Activated naive CD4-positive, alpha-beta T cell (primary cell): Measurements from ENCODE around the gene CNTNAP2.

Experiments used
- DNase-seq, 4 experiments: peaks; one replicate each; lab custom pipeline; 2025; lab: John Stamatoyannopoulos, UW

Gene CNTNAP2

GRCh38 chr7:148104136-148104716, 1987.6 kb downstream of the CNTNAP2 start:
- DNase-seq, result no peak

DNA sequence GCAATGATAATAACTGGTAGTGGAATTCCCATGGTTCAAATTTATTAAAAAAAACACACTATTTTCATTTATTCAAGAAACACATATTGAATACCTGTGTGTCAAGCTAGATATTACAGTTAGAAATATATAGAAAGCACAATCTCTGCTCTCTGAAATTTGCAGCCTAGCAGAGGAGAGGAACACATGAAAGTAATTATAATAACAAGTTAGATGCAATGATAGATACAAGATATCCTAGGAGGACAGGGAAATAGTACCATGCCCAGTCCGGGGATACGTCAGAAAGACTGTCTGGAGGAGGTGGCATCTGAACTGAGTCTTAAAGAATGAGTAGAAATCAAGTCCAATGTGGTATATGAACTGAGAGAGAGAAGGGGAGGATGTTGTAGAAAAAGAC, 1988.3 kb downstream of the CNTNAP2 start:
- no peak for DNase-seq

DNA sequence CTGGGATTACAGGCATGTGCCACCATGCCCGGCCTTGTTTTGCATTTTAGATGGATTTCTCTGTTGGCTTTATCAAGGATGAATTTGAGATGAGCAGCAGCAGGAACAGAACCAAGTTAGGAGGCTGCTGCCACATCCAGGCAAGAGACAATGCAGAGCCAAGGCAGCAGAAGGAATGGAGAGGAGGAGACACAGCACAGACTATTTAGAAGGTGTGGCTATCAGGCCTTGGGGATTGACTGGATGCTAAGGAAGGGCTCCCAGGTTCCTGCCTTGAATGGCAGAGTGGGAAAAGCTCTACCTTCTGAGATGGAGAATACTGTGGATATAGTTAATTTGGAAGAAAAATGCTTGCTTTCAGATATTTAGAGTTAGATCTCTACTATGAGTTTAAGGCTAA, 1989.3 kb downstream of the CNTNAP2 start:
- DNase-seq, result no peak

DNA sequence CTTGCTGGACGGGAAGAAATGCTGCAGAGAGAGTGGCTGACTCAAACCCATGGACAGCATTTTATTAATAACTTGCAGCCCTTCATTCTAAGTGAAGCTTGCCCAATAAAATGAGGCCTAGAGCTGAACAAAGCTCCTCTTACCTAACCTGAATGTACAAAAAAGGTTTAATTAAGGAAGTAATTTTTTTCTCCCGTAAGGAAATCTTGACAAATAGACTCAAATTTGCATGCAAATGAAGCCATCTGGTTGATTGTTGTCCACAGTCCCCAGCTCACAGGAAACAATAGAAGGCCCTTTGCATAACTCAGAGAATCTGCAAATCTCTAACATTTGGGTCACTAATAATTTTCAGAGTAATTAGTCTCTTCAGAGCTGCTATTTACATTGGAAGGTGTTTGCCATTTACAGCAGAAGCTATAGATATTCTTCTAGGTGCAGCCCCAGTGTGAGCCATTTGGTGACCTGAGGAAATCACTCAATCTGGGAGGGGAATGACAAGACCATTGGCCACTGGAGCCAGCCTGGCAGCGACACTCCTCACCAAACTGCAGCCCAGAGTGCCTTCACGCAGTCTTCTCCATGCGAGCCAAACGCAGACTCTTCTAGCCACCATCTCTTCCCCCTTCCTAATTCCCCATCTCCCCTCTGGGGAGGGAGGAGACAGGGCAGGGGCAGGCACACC, 1991.0 kb downstream of the CNTNAP2 start:
- DNase-seq, result no peak

- no peak for DNase-seq
Measured at GRCh38 chr7:148108381-148108780, 1991.8 kb downstream of the CNTNAP2 start.

DNA sequence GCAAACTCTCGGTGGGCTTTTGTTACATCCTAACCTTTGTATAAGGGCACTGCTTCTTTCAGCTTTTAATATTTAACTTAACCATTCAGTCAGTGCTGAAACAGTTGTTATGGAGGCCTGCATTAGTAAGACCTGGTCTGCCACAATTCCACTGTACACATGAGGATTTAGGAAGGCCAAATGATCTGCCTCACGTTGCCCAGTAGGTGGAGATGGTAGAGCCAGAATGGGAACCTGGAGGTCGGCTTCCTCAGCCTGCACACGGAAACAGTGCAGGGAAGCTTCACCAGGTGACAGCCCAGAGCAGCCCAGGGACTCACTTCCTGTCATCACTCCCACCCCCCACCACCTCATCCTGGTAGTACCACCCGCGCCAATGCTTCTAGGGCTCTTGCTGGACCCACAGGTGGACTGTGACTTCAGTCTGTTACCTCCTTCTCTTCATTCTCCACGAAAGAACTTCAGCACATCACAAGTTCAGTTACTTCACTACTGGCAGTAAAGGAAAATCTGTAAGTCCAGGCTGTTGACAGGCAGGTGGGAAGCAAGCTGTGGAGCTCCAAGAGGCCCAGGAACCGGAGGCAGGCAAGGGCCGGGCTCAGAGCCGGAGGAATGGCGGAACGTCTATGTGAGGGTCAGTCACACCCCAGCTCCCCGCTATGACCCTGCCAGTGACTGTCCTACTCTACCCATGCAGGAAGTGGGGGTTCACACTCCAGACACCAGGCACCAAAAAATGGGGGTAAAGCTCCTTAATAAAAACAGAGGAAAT, 1993.7 kb downstream of the CNTNAP2 start:
- no peak for DNase-seq

- no peak for DNase-seq
Measured at GRCh38 chr7:148114804-148115203, 1998.2 kb downstream of the CNTNAP2 start.

DNA sequence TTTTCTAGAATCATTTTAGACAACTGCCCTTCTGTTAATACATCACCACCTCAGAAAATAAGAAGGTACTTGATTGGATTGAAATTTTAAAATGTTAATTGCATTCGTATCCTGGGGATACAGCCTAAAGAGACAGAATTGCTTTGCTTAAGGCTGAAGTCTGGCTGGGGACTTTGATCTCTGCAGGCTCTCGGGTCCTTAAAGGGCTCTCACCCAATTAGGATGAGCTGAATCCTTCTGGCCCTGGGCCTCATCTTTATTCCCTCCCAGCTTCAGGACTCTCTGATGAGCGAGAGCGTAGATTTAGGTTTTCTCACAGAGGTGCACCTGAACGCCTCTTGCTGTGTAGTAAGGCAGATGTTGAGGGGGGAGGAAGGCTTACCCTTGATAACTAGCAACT, 1998.7 kb downstream of the CNTNAP2 start:
- DNase-seq, result no peak

GRCh38 chr7:148116195-148116594, 1999.6 kb downstream of the CNTNAP2 start:
- no peak for DNase-seq

DNA sequence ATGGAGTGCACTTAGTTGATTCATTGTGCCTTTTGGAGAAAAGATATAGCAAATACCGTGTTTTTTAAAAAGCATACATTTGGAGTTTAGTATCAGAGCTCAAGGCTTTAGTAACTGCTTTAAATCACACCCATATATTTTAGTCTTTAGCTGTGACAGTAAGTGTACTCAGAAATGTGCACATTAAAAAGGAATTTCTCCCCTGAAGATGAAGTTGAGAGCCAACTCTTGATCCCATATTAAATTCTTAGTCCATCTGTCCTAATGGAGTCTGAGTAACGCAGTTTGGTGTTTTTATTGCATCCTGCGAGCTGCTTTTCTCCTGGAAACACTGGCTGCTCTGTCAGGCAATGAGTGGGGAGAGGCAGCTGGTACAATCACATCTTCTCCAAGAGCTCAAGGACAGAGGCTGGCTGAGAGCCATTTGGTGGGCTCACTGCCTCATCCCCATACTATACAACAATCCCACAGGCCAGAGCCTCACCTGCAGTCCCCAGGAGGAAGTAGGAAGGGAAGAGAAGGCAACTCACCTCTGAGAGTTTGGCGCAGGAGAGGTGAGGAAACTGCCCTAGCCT, 2000.3 kb downstream of the CNTNAP2 start:
- DNase-seq, result no peak

DNA sequence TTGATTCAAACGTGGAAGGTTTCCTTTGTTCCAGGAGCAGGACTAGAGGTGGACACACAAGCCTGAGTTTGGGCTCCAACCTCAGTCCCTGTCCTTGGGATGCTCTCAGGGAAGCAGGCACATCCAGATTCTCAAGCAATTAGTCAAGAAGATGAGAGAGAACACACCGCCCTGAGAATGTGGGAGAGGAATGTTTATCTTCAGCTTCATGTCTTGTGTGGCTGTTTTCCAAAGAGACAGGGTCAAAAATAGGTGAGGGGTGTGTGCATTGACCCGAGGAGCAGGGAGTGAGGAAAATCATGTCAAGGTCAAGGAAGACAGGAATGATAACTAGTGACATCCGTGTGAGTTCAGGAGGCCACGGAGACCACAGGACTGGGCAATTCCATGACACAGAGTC, 2001.8 kb downstream of the CNTNAP2 start:
- DNase-seq, result no peak

GRCh38 chr7:148121401-148121800, 2004.8 kb downstream of the CNTNAP2 start:
- no peak for DNase-seq

- no peak for DNase-seq
Measured at GRCh38 chr7:148121847-148122246, 2005.2 kb downstream of the CNTNAP2 start.

- DNase-seq, result no peak
Measured at GRCh38 chr7:148124477-148124876, 2007.9 kb downstream of the CNTNAP2 start.

GRCh38 chr7:148127374-148127773, 2010.8 kb downstream of the CNTNAP2 start:
- no peak for DNase-seq

- no peak for DNase-seq
Measured at GRCh38 chr7:148129023-148129422, 2012.4 kb downstream of the CNTNAP2 start.

DNA sequence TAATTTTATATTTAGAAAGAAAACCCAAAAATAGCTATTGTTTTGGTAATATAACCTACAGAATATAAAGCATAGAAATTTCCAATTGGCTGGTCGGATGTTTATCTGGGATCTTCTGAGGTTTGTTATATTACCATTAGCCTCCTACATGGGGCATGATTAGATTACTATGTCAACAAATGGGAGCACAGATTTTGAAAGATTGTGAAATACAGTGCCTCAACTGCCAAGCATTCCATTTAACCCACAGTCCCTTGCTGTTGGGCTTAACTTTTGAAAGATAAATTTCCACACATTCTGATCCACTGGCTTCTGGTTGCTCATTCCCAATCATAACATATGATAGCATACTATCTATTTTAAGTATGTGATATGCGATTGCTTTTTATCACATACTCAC, 2018.5 kb downstream of the CNTNAP2 start:
- no peak for DNase-seq

- DNase-seq, result no peak
Measured at GRCh38 chr7:148135997-148136396, 2019.4 kb downstream of the CNTNAP2 start.

DNA sequence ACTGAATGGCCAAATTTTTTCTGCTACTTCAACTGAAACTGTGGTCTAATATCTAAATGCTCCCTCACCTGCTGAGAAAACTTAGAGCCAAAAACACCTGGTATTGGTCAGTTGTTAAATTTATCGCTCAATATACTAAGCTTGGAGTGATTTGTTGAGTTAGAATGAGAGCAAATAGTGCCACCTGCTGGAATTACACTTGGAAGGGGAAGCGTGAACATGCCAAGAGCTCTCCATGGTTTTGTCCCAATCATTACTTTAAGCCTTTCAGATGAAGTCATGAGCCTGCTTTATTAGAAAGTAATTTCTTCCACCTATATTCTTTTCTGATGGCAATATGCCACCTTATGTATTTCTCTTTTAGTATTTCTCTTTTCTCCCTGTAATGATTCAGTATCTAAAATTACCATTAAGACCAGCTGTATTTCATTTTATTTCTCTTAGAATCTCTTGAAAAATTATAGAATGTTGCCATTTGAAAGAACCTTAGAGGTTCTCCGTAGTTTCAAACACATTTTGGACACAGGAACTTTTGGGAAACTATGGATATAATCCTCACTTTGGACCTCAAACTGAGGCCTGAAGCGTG, 2026.2 kb downstream of the CNTNAP2 start:
- no peak for DNase-seq

DNA sequence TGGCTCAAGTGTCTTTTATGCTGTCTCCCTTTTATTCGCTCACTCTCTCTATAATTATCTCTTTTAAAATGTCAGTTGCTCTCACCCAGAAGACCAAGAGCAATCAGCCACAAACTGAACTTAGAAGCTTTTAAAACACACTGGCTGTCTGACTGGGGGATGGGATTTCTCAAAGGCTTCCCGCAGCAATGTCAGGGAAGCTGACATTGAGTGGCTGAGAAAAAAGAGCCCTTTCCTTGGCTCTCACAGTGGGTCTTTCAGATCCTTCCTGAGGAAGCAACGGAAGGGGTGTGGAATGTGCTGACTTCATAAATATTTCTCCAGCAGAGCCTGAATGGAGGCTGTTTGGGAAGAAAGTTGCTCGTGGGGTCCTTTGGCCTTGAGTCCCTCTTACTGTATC, 2028.2 kb downstream of the CNTNAP2 start:
- no peak for DNase-seq

DNA sequence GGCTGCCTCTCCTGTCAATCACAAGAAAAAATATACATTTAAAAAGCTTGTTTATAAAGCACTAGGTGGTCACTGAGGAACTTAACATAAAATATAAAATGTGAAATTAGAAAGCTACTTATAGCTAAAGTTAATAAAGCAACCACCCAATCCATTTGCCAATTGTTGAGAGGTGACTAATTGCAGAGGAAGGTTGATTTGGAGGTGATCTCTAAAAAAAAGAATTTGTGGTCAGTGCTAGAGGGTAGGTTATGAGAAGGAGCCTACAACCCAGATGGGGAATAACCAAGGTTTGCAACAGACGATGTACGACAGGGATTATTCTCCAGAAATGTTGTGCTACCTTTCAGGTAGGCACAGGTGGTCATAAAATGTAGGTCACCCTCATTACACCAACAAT, 2029.7 kb downstream of the CNTNAP2 start:
- DNase-seq, result no peak

GRCh38 chr7:148147438-148147837, 2030.8 kb downstream of the CNTNAP2 start:
- DNase-seq, result no peak

DNA sequence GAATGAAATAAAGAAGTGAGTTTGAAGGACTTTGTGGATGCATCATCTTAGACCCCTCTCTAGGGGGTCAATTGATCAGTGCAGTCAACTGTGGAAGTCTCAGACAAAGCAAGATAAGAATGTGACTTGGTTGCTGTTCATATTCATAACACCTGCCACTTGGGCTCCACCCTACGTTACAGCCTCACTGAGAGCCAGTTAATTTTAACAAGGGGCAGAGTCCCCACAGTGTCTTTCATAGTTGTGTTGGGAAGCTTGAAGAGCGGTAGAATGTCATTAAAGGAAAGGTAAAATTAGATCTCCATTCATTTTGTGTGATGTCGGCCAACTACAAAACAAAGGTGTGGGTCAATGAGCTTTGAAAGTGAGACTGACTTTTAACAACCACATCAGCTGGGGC, 2031.9 kb downstream of the CNTNAP2 start:
- DNase-seq, result no peak
